DMS53 (cell line): ENCODE measurements around the gene CNOT2.
"Not testable (repeated sequence)": the region's sequence is repeated elsewhere in the genome, so short reads cannot be mapped to it uniquely, and the experiment has no call there.

ENCODE experiments used
- DNase-seq: peaks from one replicate; lab custom pipeline; 2025; lab: John Stamatoyannopoulos, UW

The CNOT2 gene

GRCh38 chr12:70366581-70367257 is 123.5 kb downstream of the CNOT2 start:
- DNase-seq: peak; percentile 85

GRCh38 chr12:70367258-70368141 is 124.3 kb downstream of the CNOT2 start:
- no peak for DNase-seq

DNA sequence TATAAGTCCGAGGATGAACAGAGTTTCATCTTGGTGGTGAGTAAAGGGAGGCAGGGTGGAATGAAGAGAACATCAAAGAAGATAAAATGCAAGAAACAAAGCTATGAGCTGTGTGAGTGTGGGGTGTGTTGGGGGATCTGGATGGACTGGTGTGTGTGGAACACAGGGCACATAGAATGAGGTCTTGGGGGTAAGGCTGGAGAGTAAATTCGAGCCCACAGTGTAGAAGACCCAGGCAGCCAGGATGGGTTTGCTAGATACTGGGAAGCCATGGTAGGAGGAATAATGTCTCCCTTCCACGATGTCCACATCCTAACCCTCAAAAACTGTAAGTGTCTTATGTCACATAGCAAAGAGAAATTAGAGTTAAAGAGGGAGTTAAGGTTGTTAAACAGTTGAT is 129.6 kb downstream of the CNOT2 start:
- no peak for DNase-seq

GRCh38 chr12:70379846-70380245 is 136.6 kb downstream of the CNOT2 start:
- DNase-seq: no peak

GRCh38 chr12:70383484-70383883 is 140.3 kb downstream of the CNOT2 start:
- no peak for DNase-seq

- DNase-seq: no peak
These were observed 140.7 kb downstream of the CNOT2 start for GRCh38 chr12:70383886-70384285.

GRCh38 chr12:70386771-70387170 is 143.5 kb downstream of the CNOT2 start:
- DNase-seq: no peak

GRCh38 chr12:70389678-70390077 is 146.4 kb downstream of the CNOT2 start:
- no peak for DNase-seq

- DNase-seq: not testable (repeated sequence)
These were observed 149.4 kb downstream of the CNOT2 start for GRCh38 chr12:70392631-70393030.

GRCh38 chr12:70393787-70394499 is 150.7 kb downstream of the CNOT2 start:
- DNase-seq: no peak

GRCh38 chr12:70398002-70398401 is 154.8 kb downstream of the CNOT2 start:
- no peak for DNase-seq

GRCh38 chr12:70398862-70399261 is 155.6 kb downstream of the CNOT2 start:
- no peak for DNase-seq

DNA sequence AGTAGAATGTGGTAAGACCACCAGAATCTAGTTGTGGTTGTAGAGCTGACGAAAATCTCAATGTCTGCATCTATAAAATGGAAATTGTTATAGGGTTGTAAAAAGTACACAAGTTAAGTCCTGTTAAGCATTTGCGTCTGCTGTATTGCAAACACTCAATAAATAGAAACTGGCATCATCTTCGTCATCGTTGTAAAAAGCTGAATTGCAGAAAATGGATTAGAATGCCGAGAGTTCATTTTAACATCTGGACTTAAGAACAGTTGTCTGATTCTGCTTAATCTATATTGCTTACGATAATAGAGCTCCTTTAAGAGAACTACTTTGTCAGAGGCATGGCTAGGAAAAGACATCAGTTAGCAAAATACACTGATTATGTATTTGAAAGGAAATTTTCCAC is 156.1 kb downstream of the CNOT2 start:
- DNase-seq: no peak

DNA sequence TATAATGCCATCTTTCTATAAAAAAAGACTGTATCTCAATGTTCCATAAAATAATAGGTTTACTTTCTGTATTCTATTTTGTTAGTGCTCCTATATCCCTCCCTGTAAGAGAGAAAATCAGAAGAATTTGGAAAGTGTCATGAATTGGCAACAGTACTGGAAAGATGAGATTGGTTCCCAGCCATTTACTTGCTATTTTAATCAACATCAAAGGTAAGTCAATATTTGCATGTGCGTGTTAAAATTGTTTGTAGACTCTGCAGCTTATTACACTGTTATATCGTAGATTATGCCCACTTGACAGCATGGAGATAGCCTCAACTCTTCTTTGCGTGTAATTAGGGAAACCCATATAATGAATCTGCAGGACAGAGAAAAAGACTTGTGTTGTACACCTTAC is 156.9 kb downstream of the CNOT2 start:
- DNase-seq: peak; percentile 31

DNA sequence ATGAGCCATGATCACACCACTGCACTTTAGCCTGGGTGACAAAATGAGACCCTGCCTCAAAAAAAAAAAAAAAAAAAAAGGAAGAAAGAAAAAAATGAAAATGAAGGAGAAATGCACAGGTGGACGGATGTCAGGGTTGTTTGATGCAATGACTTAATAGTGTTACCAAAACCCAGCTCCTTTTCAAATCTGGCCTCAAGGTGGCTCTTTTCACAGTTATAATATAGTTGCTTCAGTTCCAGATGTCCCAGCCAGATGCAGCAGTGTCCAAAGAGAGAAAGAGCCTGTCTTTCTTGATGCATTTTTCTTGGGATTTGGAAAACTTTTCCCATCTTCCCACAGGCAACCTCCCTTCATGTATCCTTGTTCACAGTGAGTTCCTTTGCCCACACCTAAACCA is 159.4 kb downstream of the CNOT2 start:
- peak; percentile 13 for DNase-seq

GRCh38 chr12:70403826-70404225 is 160.6 kb downstream of the CNOT2 start:
- DNase-seq: no peak
